ENCODE results near the gene SOBP.
"Not testable (repeated sequence)": the region's sequence is repeated elsewhere in the genome, so short reads cannot be mapped to it uniquely, and the experiment has no call there.

The SOBP gene, protein sequence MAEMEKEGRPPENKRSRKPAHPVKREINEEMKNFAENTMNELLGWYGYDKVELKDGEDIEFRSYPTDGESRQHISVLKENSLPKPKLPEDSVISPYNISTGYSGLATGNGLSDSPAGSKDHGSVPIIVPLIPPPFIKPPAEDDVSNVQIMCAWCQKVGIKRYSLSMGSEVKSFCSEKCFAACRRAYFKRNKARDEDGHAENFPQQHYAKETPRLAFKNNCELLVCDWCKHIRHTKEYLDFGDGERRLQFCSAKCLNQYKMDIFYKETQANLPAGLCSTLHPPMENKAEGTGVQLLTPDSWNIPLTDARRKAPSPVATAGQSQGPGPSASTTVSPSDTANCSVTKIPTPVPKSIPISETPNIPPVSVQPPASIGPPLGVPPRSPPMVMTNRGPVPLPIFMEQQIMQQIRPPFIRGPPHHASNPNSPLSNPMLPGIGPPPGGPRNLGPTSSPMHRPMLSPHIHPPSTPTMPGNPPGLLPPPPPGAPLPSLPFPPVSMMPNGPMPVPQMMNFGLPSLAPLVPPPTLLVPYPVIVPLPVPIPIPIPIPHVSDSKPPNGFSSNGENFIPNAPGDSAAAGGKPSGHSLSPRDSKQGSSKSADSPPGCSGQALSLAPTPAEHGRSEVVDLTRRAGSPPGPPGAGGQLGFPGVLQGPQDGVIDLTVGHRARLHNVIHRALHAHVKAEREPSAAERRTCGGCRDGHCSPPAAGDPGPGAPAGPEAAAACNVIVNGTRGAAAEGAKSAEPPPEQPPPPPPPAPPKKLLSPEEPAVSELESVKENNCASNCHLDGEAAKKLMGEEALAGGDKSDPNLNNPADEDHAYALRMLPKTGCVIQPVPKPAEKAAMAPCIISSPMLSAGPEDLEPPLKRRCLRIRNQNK

DNA sequence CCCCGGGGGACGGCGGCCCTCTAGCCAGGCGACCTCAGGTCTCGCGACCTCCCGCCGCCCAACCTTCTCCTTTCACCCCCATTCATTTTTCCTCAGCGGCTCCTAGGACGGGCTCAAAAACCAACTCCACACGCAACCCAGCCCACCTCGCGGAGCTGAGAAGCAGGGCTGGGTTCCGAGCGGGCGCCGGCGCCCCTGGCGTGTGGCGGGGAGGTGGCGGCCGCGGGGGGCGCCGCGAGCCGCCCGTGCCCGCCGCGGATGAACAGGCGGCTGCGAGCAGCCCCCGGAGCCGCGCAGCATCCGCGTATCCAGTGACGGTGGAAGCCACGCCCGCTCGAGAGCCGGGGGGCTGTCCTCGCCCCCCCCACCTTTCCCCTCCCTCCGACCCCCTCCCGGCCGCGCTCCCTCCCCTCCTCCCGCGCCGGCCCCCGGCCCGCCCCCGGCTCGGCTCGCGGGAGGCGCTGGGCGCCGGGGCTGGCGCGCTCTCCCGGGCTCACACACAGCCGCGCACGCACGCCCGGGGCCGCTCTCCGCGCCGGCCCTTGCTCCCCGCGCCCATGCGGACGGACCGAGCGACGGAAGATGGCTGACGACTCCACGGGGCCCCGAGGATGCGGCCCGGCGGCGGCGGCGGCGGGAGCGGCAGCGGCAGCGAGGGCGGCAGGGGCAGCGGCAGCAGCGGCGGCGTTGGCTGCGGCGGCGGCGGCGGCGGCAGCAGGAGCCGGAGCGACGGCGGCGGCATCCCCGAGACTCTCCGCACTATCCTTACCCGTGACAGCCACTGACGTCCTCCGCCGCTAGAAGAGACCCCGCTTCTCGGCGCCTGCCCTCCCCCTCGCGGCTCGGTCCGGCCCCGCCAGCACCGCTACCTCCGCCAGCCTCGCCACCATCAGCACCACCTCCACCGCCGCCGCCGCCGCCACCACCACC, at the start of gene SOBP:
Gene SOBP (plus strand): TSS at position 482 of the 930 bp plus-strand sequence. CDS start 500 bp downstream, outside the sequence.
- peak in 1 of 3 experiments; percentile 13 for DNase-seq (ENCODE audit: low read depth in 2 of 3, low spot score in 2 of 3)

DNA sequence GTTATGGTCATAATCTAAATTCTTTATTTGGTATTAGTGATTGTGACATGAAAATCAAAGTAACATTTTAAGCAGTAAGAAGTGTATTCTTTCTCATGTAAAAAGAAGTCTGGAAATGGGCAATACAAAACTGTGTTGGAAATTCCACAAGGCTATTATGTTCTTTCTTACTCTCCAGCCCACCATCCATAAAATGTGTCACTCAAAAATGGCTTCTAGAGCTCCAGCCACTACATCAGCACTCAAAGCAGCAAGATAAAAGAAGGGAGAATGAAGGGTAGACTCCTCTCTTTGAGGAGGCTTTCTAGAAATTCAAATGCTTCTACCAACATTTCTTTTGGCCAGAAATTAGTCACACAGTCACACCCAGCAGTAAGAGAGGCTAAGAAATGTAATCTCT, 49.0 kb upstream of the SOBP start:
- no peak for DNase-seq (ENCODE audit: low read depth in 2 of 3, low spot score in 2 of 3)

DNA sequence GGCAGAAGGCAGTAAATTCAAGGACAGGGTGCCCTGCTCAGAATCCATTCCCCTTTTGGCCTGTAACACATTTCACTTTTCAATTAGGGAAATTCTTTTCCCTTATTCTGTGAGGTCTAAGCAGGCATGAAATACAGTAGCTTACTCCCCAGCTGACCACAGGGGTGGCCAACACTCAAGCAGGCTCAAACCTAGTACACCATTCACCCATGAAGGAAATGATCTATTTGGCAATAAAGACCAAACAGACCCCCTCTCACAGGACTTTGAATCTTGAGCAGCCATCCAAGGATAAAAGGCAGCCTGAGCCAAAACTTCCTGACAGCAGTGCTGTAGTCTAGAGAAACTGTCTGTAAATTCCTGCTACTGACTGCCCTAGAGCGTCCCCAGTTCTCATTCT, 48.2 kb upstream of the SOBP start:
- no peak for DNase-seq (ENCODE audit: low read depth in 2 of 3, low spot score in 2 of 3)

DNA sequence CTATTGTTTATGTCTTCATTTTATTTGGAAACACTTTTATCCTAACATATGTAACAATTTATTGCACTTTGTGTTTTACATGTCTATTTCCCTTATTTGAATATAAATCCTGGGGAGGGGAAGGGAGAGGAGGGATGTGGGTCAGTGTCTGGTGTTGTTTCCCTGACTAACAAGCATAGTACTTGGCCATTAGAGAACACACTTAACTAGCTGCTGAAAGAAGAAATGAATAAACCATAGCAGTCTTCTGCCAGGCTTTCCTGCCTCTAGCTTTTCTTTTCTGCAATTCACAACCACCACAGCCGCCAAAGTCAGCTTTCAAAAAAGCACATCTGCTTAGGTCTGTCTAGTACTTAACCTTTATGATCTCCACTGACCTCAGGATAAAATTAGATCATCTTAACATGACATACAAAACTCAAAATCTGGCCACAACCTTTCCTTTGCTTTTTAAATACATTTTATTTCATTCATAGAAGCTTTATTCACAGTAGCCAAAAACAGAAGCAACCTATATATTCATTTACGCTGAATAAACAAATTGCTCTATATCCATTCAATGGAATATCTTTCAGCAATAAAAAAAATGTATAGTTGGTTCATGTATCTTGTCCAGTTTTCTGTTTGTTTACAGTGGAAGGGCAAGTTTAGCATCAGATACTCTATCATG, 46.8 kb upstream of the SOBP start:
- no peak for DNase-seq (ENCODE audit: low read depth in 2 of 3, low spot score in 2 of 3)

DNA sequence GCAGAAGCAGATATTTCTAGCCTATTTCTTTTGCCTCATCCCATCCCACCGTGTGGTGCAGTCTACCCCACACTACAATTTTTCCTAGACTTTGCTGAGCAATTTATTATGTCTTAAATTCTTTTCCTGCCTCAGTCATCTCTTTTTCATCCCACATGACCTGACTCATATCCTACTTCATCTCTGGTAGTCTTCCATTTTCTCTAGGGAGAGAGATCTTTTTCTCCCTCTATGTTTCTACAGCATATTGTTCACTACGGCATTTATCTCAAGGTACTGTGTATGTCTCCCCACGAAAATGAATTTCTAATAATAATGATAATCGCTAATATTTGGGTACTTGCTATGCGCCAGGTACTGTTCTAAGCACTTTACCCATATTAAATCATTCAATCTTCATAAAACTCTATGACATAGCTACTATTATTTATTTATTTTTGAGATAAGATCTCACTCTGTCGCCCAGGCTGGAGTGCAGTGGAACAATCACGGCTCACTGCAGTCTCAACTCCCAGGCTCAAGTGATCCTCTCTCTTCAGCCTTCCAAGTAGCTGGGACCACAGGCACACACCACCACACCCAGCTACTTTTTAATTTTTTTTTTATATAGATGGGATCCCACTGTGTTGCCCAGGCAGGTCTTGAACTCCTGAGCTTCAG, 46.2 kb upstream of the SOBP start:
- DNase-seq (ENCODE audit: low read depth in 2 of 3, low spot score in 2 of 3) = no peak

DNA sequence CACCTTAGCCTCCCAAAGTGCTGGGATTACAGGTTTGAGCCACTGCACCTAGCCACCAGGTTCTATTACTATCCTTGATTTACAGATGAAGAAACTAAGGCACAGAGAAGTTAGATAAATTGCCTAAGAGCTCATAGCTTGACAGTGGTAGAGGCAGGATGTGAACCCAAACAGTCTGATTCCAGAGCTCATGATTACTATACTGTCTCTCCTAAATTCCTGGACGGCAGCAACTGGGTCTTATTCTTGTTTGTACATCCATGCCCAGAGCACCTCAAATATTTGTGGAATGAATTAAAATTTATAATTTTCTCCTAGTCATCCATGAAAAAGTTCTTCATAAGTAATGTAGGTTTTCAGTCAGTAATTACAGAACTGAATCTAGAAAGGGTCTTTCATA, 45.6 kb upstream of the SOBP start:
- no peak for DNase-seq (ENCODE audit: low read depth in 2 of 3, low spot score in 2 of 3)

DNA sequence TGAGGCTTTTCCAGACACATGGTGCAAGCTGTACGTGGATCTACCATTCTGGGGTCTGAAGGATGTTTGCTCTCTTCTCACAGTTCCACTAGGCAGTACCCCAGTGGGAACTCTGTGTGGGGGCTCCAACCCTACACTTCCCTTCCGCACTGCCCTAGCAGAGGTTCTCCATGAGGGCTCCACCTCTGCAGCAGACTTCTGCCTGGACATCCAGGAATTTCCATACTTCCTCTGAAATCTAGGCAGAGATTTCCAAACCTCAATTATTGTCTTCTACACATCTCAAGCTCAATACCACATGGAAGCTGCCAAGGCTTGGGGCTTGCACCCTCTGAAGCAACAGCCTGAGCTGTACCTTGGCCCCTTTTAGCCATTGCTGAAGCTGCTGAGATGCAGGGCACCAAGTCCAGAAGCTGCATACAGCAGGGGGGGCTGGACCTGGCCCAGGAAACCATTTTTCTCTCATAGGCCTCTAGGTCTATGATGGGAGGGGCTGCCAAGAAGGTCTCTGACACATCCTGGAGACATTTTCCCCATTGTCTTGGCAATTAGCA, 42.2 kb upstream of the SOBP start:
- no peak for DNase-seq (ENCODE audit: low read depth in 2 of 3, low spot score in 2 of 3)

DNA sequence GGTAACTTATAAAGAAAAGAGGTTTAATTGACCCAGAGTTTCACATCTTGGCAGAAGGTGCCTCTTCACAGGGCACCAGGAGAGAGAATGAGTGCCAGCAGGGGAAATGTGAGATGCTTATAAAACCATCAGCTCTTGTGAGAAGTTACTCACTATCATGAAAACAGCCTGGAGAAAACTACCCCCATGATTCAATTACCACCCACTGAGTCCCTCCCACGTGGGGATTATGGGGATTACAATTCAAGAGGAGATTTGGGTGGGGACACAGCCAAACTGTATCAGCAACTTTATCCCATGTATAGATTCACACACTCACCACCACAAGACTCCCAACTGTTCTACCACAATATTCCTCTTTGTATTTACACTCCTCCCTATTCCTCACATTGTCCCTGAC, 41.1 kb upstream of the SOBP start:
- DNase-seq (ENCODE audit: low read depth in 2 of 3, low spot score in 2 of 3) = no peak

DNA sequence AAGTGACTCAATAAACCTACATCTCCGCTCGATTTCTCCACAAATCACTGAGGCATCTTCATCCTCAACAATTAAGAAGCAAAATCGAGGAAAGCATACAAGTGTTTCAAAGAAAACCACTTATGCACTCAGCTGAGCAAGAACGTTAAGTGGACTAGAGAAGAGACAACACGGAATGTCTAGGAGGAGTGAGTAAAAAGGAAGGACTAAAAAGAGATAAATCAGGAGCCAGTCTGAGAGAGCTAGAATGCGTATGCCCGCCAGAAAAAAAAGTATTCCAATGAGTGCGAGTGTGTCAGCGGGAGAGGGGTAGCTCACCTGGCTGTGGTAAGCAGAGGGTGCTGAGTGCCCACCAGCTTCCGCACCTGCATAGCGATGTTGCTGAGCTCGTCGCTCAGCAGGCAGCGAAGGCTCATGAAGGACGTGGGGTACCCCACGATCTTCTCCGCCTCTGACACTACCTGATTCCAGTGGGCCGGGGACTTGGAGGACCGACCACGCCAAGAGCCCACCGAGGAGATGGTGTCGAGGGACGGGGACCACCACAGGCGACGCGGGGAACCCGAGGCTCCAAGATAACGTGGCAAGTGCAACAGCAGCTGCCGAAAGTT, 31.1 kb upstream of the SOBP start:
- DNase-seq (ENCODE audit: low read depth in 2 of 3, low spot score in 2 of 3) = no peak

DNA sequence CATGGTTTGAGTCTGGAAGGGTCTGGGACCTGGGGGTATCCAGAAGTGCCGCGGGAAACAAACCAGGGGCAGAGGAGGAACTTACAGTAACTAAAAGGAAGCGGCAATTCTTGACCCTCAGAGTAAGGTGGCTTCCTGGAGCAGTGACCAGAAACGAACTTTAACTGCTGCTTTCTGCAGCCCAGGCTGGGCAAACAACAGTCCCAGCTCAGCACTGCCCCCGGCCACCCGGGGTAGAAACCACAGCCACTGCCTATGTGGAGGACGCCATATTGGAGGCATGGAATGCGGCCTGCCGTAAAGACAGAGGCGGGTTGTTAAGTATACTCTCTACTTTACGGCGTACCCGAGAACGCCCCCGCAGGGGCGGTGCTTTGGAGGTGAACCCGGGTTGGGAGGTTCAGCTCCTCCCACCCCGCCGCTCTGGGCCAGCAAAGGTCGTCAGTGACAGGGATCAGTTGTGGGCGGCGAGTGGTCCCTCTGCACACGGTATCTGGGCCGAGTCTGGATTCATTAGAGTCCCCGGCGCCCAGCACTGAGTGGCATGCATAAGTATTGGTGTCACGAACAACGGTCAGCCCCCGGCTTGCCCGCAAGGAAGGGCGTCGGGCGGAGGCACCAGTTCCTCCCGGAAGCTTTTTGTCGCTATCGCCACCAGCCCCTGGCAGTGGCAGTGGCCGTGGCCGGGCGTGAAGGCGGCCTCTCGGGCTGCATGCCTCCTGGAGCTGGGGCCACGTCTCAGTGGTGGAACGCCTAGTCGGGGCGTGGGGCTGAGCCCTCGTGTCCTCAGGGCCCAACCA, 30.4 kb upstream of the SOBP start, which contains the start of gene PDSS2:
Gene PDSS2 (minus strand): TSS at position 282 of the 800 bp plus-strand sequence. CDS start 279 bp downstream, at position 3.
- DNase-seq (ENCODE audit: low read depth in 2 of 3, low spot score in 2 of 3) = peak; percentile 92 to 94 (median 93)

DNA sequence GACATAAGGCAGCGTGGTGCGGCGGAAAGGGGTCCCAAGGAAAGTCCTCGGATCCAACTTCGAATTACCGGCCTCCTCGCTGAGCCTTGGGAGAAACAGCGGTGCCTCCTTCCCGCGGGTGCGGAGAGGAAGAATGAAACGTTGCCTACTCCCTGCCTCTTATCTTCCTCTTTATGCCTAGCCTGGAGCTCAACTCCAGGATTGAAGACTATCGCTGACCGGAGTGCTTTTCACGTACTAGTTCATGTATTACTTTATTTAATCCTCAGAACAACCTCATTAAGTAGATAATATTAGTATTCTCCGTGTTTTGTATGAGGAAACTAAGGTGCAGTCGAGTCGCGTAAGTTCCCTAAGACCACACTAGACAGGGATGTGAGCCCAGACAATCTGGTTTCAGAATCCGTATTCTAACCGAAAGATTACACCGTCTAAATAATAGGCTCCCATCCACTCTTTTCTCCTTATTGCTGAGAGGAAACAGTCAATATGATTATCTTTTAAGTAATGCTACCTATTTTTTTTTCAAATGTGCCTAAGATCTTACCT, 29.8 kb upstream of the SOBP start:
- no peak for DNase-seq (ENCODE audit: low read depth in 2 of 3, low spot score in 2 of 3)

DNA sequence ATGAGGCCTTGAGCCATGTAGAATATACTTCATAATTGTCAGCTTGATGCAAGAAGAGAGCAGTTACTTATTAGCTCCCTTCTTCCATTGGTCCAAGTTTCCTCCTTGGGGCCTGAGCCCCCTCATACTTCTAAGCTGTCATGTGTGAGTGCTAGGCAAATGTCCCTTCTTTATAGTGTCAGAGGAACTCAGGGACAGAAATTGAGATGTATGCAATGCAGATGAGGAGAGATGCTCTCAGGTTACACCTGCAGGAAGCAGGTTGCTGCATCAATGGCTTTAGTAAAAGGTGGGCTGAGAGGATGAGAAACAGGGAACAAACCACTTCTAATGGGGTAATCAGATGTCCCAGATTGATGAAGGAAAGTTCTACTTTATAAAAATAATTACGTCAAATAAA, 23.9 kb upstream of the SOBP start:
- DNase-seq (ENCODE audit: low read depth in 2 of 3, low spot score in 2 of 3) = no peak

DNA sequence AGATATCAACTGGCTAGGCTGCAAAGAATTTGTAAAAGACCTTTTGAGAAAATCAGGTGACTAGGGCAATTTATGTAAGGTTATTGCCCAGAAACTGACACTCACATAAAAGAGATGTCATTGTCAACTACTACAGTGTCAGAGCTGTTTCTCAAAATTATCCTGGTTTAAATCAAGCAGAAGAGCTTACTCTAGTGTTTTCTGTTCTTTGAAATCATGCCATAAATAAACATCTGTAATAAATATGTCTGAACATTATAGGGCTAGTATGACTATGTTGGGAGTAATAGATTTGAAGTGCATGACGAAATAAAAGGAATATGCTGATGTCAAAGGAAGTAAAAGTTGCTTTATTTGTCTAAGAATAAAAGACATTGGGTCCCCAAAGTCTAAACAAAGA, 19.6 kb upstream of the SOBP start:
- no peak for DNase-seq (ENCODE audit: low read depth in 2 of 3, low spot score in 2 of 3)

DNA sequence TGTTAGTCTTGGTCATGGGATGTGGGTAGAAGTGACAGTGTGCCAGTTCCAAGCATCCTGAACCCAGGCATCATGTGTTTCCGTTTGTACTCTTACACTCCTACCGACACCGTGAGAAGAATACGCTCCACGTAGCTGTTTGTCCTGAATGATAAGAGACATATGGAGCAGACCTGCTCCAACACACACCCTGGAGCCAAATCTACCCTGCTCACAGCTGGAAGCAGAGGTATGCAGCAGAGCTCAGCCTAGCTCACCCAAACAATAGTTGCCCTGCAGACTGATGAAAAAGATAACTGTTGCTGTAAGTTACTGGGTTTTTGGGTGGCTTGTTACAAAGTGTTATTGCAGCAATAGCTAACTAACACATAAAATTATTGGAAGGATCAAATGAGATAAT, 16.3 kb upstream of the SOBP start:
- DNase-seq (ENCODE audit: low read depth in 2 of 3, low spot score in 2 of 3) = no peak

DNA sequence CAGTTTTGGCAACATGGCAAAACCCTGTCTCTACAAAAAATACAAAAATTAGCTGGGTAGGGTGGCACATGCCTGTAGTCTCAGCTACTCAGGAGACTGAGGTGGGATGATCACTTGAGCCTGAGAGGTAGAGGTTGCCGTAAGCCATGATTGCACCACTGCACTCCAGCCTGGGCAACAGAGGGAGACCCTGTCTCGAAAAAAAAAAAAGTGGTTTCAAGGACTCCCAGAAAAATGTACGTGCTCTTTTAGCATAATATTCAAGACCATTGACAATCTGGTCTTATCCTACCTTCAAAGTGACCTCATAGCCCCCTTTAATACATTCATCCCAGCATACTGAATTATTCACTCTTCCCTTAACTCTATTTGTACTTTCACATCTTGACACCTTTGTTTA, 14.6 kb upstream of the SOBP start:
- not testable (repeated sequence) for DNase-seq (ENCODE audit: low read depth in 2 of 3, low spot score in 2 of 3)

DNA sequence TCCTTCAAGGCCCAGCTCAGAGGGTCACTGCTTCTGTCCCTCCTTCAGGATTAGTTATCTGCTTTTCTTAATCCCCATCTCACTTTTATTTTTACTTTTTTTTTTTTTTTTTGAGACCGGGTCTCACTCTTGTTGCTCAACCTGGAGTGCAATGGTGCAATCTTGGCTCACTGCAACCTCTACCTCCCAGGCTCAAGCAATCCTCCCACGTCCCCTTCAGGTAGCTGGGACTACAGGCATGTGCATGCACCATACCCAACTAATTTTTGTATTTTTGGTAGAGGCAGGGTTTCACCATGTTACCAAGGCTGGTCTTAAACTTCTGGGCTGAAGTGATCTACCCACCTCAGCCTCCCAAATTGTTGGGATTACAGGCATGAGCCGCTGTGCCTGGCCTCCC, 14.1 kb upstream of the SOBP start:
- not testable (repeated sequence) for DNase-seq (ENCODE audit: low read depth in 2 of 3, low spot score in 2 of 3)

DNA sequence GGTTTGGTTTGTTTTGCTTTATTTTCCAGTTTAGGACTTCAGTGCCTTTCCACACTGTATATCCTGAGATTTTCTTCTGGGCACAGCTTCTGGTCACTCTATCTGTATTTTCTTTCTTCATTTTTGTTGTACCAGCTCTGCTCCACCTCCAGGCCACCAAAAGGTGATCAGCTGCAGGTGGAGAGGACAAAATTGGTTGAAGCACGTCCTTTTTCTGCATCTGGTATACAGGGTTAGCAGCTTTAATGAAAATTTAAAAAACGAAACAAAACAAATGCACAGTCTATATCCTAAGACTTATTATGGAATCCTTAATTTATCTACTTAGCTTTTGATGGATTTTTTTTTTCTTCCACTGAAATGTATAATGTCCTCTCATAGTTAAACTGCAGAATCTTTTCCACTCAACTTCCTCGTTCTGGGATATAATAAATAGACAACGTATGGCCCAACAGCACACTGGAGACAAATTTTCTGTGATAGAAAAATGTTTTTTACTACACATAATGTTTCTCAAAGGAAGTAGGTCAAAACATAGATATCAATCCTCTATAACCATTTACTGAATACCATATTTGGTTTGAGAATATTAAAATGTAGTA, 10.7 kb upstream of the SOBP start:
- no peak for DNase-seq (ENCODE audit: low read depth in 2 of 3, low spot score in 2 of 3)

DNA sequence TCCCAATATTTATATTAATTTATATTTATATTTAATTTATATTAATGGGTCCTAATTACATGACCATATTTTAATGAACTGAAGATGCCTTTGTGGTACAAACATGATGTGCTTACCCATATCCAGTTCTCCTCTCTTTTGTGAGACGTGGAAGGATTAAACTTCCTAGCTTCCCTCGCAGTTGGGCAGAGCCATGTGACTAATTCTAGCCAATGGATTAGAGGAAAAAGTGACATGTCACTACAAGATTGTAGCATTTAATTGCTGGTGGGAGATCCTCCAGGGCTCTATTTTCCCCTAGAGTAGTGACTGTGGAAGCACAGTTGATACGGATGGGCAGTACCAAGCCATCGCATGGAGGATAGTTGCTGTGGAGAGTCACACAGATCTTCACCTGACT, 4.8 kb upstream of the SOBP start:
- no peak for DNase-seq (ENCODE audit: low read depth in 2 of 3, low spot score in 2 of 3)

All from activated CD8-positive, alpha-beta memory T cell treated with anti-CD3 and anti-CD28 coated beads for 48 hours (primary cell).